Measurements from ENCODE around the gene SH2D4B.

The SH2D4B gene

GRCh38 chr10:80567292-80567691 is 29.6 kb downstream of the SH2D4B start:
- H3K4me1 Mint-ChIP-seq: no peaks in the 10 kb centered on the region
- H3K36me3 Mint-ChIP-seq: no peaks in the 10 kb centered on the region
- H3K27ac Mint-ChIP-seq: no peak overlapping the region
- no peak for DNase-seq
- H3K4me3 Mint-ChIP-seq: no peak overlapping the region
- no peak for ATAC-seq (replicated peaks)
- H3K27me3 Mint-ChIP-seq: peaks cover 0 to 6% of the 10 kb centered on the region in 2 donors
- no peaks in the 10 kb centered on the region for H3K9me3 Mint-ChIP-seq

GRCh38 chr10:80569131-80569895 is 31.6 kb downstream of the SH2D4B start:
- H3K36me3 Mint-ChIP-seq: no peaks in the 10 kb centered on the region
- H3K4me1 Mint-ChIP-seq: no peaks in the 10 kb centered on the region
- no peak for ATAC-seq (replicated peaks)
- no peak for DNase-seq
- no peak overlapping the region for H3K4me3 Mint-ChIP-seq
- no peak overlapping the region for H3K27ac Mint-ChIP-seq
- H3K27me3 Mint-ChIP-seq: peaks cover 0 to 3% of the 10 kb centered on the region in 2 donors
- H3K9me3 Mint-ChIP-seq: no peaks in the 10 kb centered on the region

- no peak for DNase-seq
- H3K27ac Mint-ChIP-seq: no peak overlapping the region
- H3K4me3 Mint-ChIP-seq: no peak overlapping the region
- H3K9me3 Mint-ChIP-seq: no peaks in the 10 kb centered on the region
- H3K4me1 Mint-ChIP-seq: no peaks in the 10 kb centered on the region
- ATAC-seq (replicated peaks): no peak
- peaks cover 0 to 3% of the 10 kb centered on the region in 2 donors for H3K27me3 Mint-ChIP-seq
- no peaks in the 10 kb centered on the region for H3K36me3 Mint-ChIP-seq
Measured at GRCh38 chr10:80571352-80571751, 33.6 kb downstream of the SH2D4B start.

GRCh38 chr10:80579181-80579763 is 41.6 kb downstream of the SH2D4B start:
- Mint-ChIP-seq H3K9me3 (peaks cover 0 to 2% of the 10 kb centered on the region in 2 donors), H3K27me3 (peaks cover 0 to 3% of the 10 kb centered on the region in 2 donors), H3K27ac (no peak overlapping the region), H3K36me3 (peaks cover 0 to 2% of the 10 kb centered on the region in 2 donors), H3K4me1 (peaks cover 19 to 20% of the 10 kb centered on the region in 2 donors), H3K4me3 (peak overlapping the region; percentile 2 to 15)
- ATAC-seq (replicated peaks) (peak in 1 of 2 donors; percentile 23), DNase-seq (no peak)

GRCh38 chr10:80579849-80580637 is 42.3 kb downstream of the SH2D4B start:
- H3K4me1 Mint-ChIP-seq: peaks cover 19 to 20% of the 10 kb centered on the region in 2 donors
- peaks cover 0 to 3% of the 10 kb centered on the region in 2 donors for H3K27me3 Mint-ChIP-seq
- H3K36me3 Mint-ChIP-seq: peaks cover 0 to 2% of the 10 kb centered on the region in 2 donors
- ATAC-seq (replicated peaks) (peak; percentile 53 to 75), DNase-seq (no peak)
- H3K27ac Mint-ChIP-seq: no peak overlapping the region
- peak overlapping the region; percentile 2 to 15 for H3K4me3 Mint-ChIP-seq
- H3K9me3 Mint-ChIP-seq: peaks cover 0 to 2% of the 10 kb centered on the region in 2 donors

GRCh38 chr10:80580638-80581468 is 43.2 kb downstream of the SH2D4B start:
- Mint-ChIP-seq H3K4me1 (peaks cover 19 to 20% of the 10 kb centered on the region in 2 donors), H3K9me3 (peaks cover 0 to 2% of the 10 kb centered on the region in 2 donors), H3K27me3 (peaks cover 0 to 2% of the 10 kb centered on the region in 2 donors), H3K27ac (no peak overlapping the region), H3K4me3 (no peak overlapping the region), H3K36me3 (peaks cover 0 to 2% of the 10 kb centered on the region in 2 donors)
- DNase-seq (no peak), ATAC-seq (replicated peaks) (no peak)

GRCh38 chr10:80581469-80581835 is 43.8 kb downstream of the SH2D4B start:
- peaks cover 19 to 20% of the 10 kb centered on the region in 2 donors for H3K4me1 Mint-ChIP-seq
- ATAC-seq (replicated peaks) (no peak), DNase-seq (no peak)
- H3K4me3 Mint-ChIP-seq: no peak overlapping the region
- H3K27me3 Mint-ChIP-seq: no peaks in the 10 kb centered on the region
- no peak overlapping the region for H3K27ac Mint-ChIP-seq
- H3K36me3 Mint-ChIP-seq: peaks cover 0 to 2% of the 10 kb centered on the region in 2 donors
- peaks cover 0 to 2% of the 10 kb centered on the region in 2 donors for H3K9me3 Mint-ChIP-seq

- no peak overlapping the region for H3K4me3 Mint-ChIP-seq
- DNase-seq: no peak
- H3K4me1 Mint-ChIP-seq: peaks cover 19 to 20% of the 10 kb centered on the region in 2 donors
- H3K9me3 Mint-ChIP-seq: no peaks in the 10 kb centered on the region
- H3K27ac Mint-ChIP-seq: no peak overlapping the region
- ATAC-seq (replicated peaks): no peak
- H3K27me3 Mint-ChIP-seq: peaks cover 0 to under 1% of the 10 kb centered on the region in 2 donors
- H3K36me3 Mint-ChIP-seq: no peaks in the 10 kb centered on the region
Measured at GRCh38 chr10:80582286-80582960, 44.7 kb downstream of the SH2D4B start.

- DNase-seq: no peak
- H3K27me3 Mint-ChIP-seq: peaks cover 0 to 6% of the 10 kb centered on the region in 2 donors
- H3K27ac Mint-ChIP-seq: no peak overlapping the region
- peaks cover 13 to 17% of the 10 kb centered on the region in 2 donors for H3K4me1 Mint-ChIP-seq
- no peak overlapping the region for H3K4me3 Mint-ChIP-seq
- ATAC-seq (replicated peaks): no peak
- no peaks in the 10 kb centered on the region for H3K36me3 Mint-ChIP-seq
- H3K9me3 Mint-ChIP-seq: no peaks in the 10 kb centered on the region
Measured at GRCh38 chr10:80583685-80584084, 46.0 kb downstream of the SH2D4B start.

GRCh38 chr10:80585812-80586211 is 48.1 kb downstream of the SH2D4B start:
- Mint-ChIP-seq H3K4me3 (no peak overlapping the region), H3K9me3 (no peaks in the 10 kb centered on the region), H3K36me3 (no peaks in the 10 kb centered on the region), H3K27ac (no peak overlapping the region), H3K4me1 (peaks cover 12 to 14% of the 10 kb centered on the region in 2 donors), H3K27me3 (peaks cover 0 to 6% of the 10 kb centered on the region in 2 donors)
- ATAC-seq (replicated peaks) (no peak), DNase-seq (no peak)

- DNase-seq: no peak
- peak overlapping the region; percentile 0 for H3K27ac Mint-ChIP-seq
- H3K4me3 Mint-ChIP-seq: no peak overlapping the region
- H3K36me3 Mint-ChIP-seq: no peaks in the 10 kb centered on the region
- no peaks in the 10 kb centered on the region for H3K9me3 Mint-ChIP-seq
- ATAC-seq (replicated peaks): no peak
- H3K27me3 Mint-ChIP-seq: peaks cover 0 to 6% of the 10 kb centered on the region in 2 donors
- H3K4me1 Mint-ChIP-seq: peaks cover 12 to 14% of the 10 kb centered on the region in 2 donors
Measured at GRCh38 chr10:80588546-80588945, 50.8 kb downstream of the SH2D4B start.

- peak; percentile 98 for ATAC-seq (replicated peaks)
- H3K4me1 Mint-ChIP-seq: peaks cover 12 to 14% of the 10 kb centered on the region in 2 donors
- H3K9me3 Mint-ChIP-seq: no peaks in the 10 kb centered on the region
- peak; percentile 65 for DNase-seq
- H3K27ac Mint-ChIP-seq: peak overlapping the region; percentile 80
- H3K36me3 Mint-ChIP-seq: no peaks in the 10 kb centered on the region
- H3K4me3 Mint-ChIP-seq: peak overlapping the region; percentile 12 to 34
- peaks cover 0 to 6% of the 10 kb centered on the region in 2 donors for H3K27me3 Mint-ChIP-seq
Measured at GRCh38 chr10:80589726-80590373, 52.1 kb downstream of the SH2D4B start.

GRCh38 chr10:80590585-80591125 is 53.0 kb downstream of the SH2D4B start:
- Mint-ChIP-seq H3K4me3 (no peak overlapping the region), H3K36me3 (no peaks in the 10 kb centered on the region), H3K4me1 (peaks cover 13 to 14% of the 10 kb centered on the region in 2 donors), H3K27me3 (peaks cover 0 to 6% of the 10 kb centered on the region in 2 donors), H3K9me3 (no peaks in the 10 kb centered on the region), H3K27ac (peak overlapping the region; percentile 80)
- DNase-seq (no peak), ATAC-seq (replicated peaks) (no peak)
